Gastroesophageal sphincter (tissue), 3 donors: Measurements from ENCODE around the gene SAMD1.

Experiments
- CTCF ChIP-seq, 4 experiments: fragments of 200-600 bp in 2 of 4; fragments of 450-650 bp in 2 of 4; sonication (generic) in 1 of 4; IDR thresholded peaks; one replicate each; pipeline ENCODE4 v1.5.1; 2017 to 2019; ENCODE audit warnings: antibody characterized with exemption in 4 of 4, mild to moderate bottlenecking in 2 of 4, moderate library complexity in 2 of 4
- EP300 ChIP-seq: sonication (generic); formaldehyde crosslinking; IDR thresholded peaks from one replicate; pipeline ENCODE4 v1.6.1; 2017; ENCODE audit warnings: antibody characterized with exemption, mild to moderate bottlenecking
- POLR2A ChIP-seq, 2 donors: fragments of 450-650 bp; IDR thresholded peaks; one replicate each; pipeline ENCODE4 v1.6.1; 2017; ENCODE audit warnings: antibody characterized with exemption in 2 of 2, mild to moderate bottlenecking in 2 of 2, moderate library complexity in 1 of 2
- POLR2AphosphoS5 ChIP-seq: sonication (generic); formaldehyde crosslinking; IDR thresholded peaks from one replicate; pipeline ENCODE4 v1.6.1; 2017; ENCODE audit warnings: antibody characterized with exemption

- TF ChIP-seq CTCF (IDR thresholded peaks at IDR 0.05) (no peak), POLR2A (IDR thresholded peaks at IDR 0.05) (no peak), EP300 (no peak), POLR2AphosphoS5 (no peak)
Observed at GRCh38 chr19:14114439-14114838, 23.9 kb upstream of the SAMD1 start.
